ENCODE measurements around the gene GSTK1.

DNA sequence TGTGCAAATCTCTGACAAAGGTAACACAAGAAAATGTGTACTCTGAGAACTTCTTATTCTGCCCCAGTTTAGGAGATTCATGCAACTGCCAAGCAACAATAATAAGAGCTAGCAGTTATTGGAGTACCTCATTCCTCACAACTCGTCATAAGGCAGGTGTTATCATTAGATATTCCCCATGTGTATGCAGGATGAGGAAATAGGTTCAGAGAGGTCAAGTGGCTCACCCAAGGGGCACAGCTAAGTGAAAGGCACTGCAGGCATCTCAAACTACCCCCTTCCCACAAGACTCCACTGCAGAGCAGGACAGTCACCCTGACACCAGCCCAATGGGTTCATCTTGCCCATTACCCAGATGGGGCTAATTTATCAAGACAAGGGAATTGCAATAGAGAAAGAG, 1.3 kb upstream of the GSTK1 start:
- no peak for TF ChIP-seq POLR2A (IDR thresholded peaks at IDR 0.05; ENCODE audit: low read depth, low read length)
- TF ChIP-seq TAF1 (IDR thresholded peaks at IDR 0.05; ENCODE audit: borderline replicate concordance, low read depth, low read length) = no peak

All from GM12892 (cell line).